Eye (tissue), 1 donor: ENCODE measurements around the gene SIAH2.

Experiments
- DNase-seq: peaks from one replicate; pipeline ENCODE4 v3.0.0-alpha.2; 2015

SIAH2 gene

GRCh38 chr3:150747886-150748683, 14.9 kb downstream of the SIAH2 start:
- DNase-seq: no peak

GRCh38 chr3:150746791-150747590, 16.0 kb downstream of the SIAH2 start:
- no peak for DNase-seq

GRCh38 chr3:150745832-150746231, 17.1 kb downstream of the SIAH2 start:
- DNase-seq: no peak

- DNase-seq: no peak
Observed at GRCh38 chr3:150744919-150745211, 18.1 kb downstream of the SIAH2 start.

- DNase-seq: peak; percentile 61
Observed at GRCh38 chr3:150744041-150744918, 18.7 kb downstream of the SIAH2 start.

GRCh38 chr3:150743508-150743907, 19.5 kb downstream of the SIAH2 start:
- no peak for DNase-seq

GRCh38 chr3:150742679-150743078, 20.3 kb downstream of the SIAH2 start:
- DNase-seq: no peak

GRCh38 chr3:150742141-150742523, 20.8 kb downstream of the SIAH2 start:
- no peak for DNase-seq

GRCh38 chr3:150741497-150742140, 21.4 kb downstream of the SIAH2 start:
- no peak for DNase-seq

GRCh38 chr3:150740733-150741496, 22.1 kb downstream of the SIAH2 start:
- DNase-seq: no peak

GRCh38 chr3:150739877-150740645, 22.9 kb downstream of the SIAH2 start:
- DNase-seq: no peak

GRCh38 chr3:150739200-150739863, 23.6 kb downstream of the SIAH2 start:
- DNase-seq: no peak

GRCh38 chr3:150738688-150739087, 24.3 kb downstream of the SIAH2 start:
- DNase-seq: no peak

GRCh38 chr3:150737874-150738679, 24.9 kb downstream of the SIAH2 start:
- no peak for DNase-seq

GRCh38 chr3:150736903-150737832, 25.8 kb downstream of the SIAH2 start:
- no peak for DNase-seq

GRCh38 chr3:150736316-150736719, 26.7 kb downstream of the SIAH2 start:
- no peak for DNase-seq

- DNase-seq: no peak
Observed at GRCh38 chr3:150734795-150735119, 28.2 kb downstream of the SIAH2 start.

- no peak for DNase-seq
Observed at GRCh38 chr3:150733936-150734794, 28.8 kb downstream of the SIAH2 start.
